ENCODE results near the gene FXYD1. TPM values are rescaled to one million over a fixed set of nuclear protein-coding genes. Genes with fewer than 3 reads are reported as not detected.

FXYD1 gene
- total RNA-seq, 1 donor from 2014 or later = 7.8 TPM

- TF ChIP-seq CTCF (IDR thresholded peaks at IDR 0.05) = no peak
- Mint-ChIP-seq H3K27ac (ENCODE audit: unreplicated experiment) (peak overlapping the region; percentile 20), H3K9me3 (ENCODE audit: low read depth) (peaks cover 36% of the 10 kb centered on the region), H3K27me3 (ENCODE audit: low read depth) (no peaks in the 10 kb centered on the region), H3K36me3 (ENCODE audit: low read depth) (peaks cover 45% of the 10 kb centered on the region), H3K4me3 (ENCODE audit: unreplicated experiment) (no peak overlapping the region), H3K4me1 (ENCODE audit: low read depth) (peaks cover 33% of the 10 kb centered on the region)
- no peak for DNase-seq (ENCODE audit: low spot score)
Observed at GRCh38 chr19:35165200-35166058, 26.8 kb downstream of the FXYD1 start.

- peaks cover 41% of the 10 kb centered on the region for H3K36me3 Mint-ChIP-seq (ENCODE audit: low read depth)
- H3K9me3 Mint-ChIP-seq (ENCODE audit: low read depth) = peaks cover 34% of the 10 kb centered on the region
- no peak for DNase-seq (ENCODE audit: low spot score)
- peaks cover 33% of the 10 kb centered on the region for H3K4me1 Mint-ChIP-seq (ENCODE audit: low read depth)
- H3K27ac Mint-ChIP-seq (ENCODE audit: unreplicated experiment) = no peak overlapping the region
- TF ChIP-seq CTCF (IDR thresholded peaks at IDR 0.05) = no peak
- no peaks in the 10 kb centered on the region for H3K27me3 Mint-ChIP-seq (ENCODE audit: low read depth)
- H3K4me3 Mint-ChIP-seq (ENCODE audit: unreplicated experiment) = no peak overlapping the region
Observed at GRCh38 chr19:35166100-35167063, 27.8 kb downstream of the FXYD1 start.

- H3K36me3 Mint-ChIP-seq (ENCODE audit: low read depth) = peaks cover 32% of the 10 kb centered on the region
- TF ChIP-seq CTCF (IDR thresholded peaks at IDR 0.05) = no peak
- H3K9me3 Mint-ChIP-seq (ENCODE audit: low read depth) = peaks cover 30% of the 10 kb centered on the region
- no peak for DNase-seq (ENCODE audit: low spot score)
- H3K4me1 Mint-ChIP-seq (ENCODE audit: low read depth) = peaks cover 29% of the 10 kb centered on the region
- no peaks in the 10 kb centered on the region for H3K27me3 Mint-ChIP-seq (ENCODE audit: low read depth)
- H3K27ac Mint-ChIP-seq (ENCODE audit: unreplicated experiment) = no peak overlapping the region
- no peak overlapping the region for H3K4me3 Mint-ChIP-seq (ENCODE audit: unreplicated experiment)
Observed at GRCh38 chr19:35167251-35168119, 28.9 kb downstream of the FXYD1 start.

GRCh38 chr19:35168196-35168595 lies 29.6 kb downstream of the FXYD1 start:
- no peak overlapping the region for H3K4me3 Mint-ChIP-seq (ENCODE audit: unreplicated experiment)
- no peak for TF ChIP-seq CTCF (IDR thresholded peaks at IDR 0.05)
- peaks cover 29% of the 10 kb centered on the region for H3K36me3 Mint-ChIP-seq (ENCODE audit: low read depth)
- no peaks in the 10 kb centered on the region for H3K27me3 Mint-ChIP-seq (ENCODE audit: low read depth)
- peaks cover 22% of the 10 kb centered on the region for H3K4me1 Mint-ChIP-seq (ENCODE audit: low read depth)
- peaks cover 23% of the 10 kb centered on the region for H3K9me3 Mint-ChIP-seq (ENCODE audit: low read depth)
- DNase-seq (ENCODE audit: low spot score) = no peak
- H3K27ac Mint-ChIP-seq (ENCODE audit: unreplicated experiment) = no peak overlapping the region

Data from chondrocyte (in vitro differentiated cells).